Keratinocyte (primary cell): Measurements from ENCODE around the gene ZBTB4.

Experiments used
- EZH2 ChIP-seq: IDR thresholded peaks from one replicate; pipeline ENCODE4 v1.6.1; 2012; ENCODE audit warnings: inconsistent platforms, mild to moderate bottlenecking, low read length, moderate library complexity
- TF ChIP-seq, protein P1 (sequence below), 3 experiments: IDR thresholded peaks in 1 of 3; conservative IDR thresholded peaks in 1 of 3; optimal IDR thresholded peaks in 1 of 3; 2 replicates in 2 of 3; 3 replicates in 1 of 3; pipeline versions ENCODE3 to v1.5.1; 2011; ENCODE audit warnings: low read length in 3 of 3, mild to moderate bottlenecking in 3 of 3, moderate library complexity in 2 of 3, control low read depth in 1 of 3, inconsistent platforms in 1 of 3; ENCODE audit not compliant: insufficient read depth in 2 of 3; ENCODE audit errors: extremely low read depth in 1 of 3

DNA sequence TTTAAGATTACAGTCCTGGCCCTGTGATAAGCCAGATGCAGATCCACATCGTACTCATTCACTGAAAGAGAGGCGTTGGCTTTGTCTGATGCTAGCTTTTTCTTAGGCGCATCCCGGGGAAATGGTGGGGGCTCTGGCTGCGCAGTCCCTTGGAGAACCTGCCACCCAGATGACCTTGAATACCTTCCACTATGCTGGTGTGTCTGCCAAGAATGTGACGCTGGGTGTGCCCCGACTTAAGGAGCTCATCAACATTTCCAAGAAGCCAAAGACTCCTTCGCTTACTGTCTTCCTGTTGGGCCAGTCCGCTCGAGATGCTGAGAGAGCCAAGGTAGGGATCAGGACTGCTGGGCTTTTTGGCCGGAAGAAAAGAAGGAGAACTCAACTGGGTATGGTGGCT, 28.7 kb upstream of the ZBTB4 start:
- TF ChIP-seq, protein P1, sequence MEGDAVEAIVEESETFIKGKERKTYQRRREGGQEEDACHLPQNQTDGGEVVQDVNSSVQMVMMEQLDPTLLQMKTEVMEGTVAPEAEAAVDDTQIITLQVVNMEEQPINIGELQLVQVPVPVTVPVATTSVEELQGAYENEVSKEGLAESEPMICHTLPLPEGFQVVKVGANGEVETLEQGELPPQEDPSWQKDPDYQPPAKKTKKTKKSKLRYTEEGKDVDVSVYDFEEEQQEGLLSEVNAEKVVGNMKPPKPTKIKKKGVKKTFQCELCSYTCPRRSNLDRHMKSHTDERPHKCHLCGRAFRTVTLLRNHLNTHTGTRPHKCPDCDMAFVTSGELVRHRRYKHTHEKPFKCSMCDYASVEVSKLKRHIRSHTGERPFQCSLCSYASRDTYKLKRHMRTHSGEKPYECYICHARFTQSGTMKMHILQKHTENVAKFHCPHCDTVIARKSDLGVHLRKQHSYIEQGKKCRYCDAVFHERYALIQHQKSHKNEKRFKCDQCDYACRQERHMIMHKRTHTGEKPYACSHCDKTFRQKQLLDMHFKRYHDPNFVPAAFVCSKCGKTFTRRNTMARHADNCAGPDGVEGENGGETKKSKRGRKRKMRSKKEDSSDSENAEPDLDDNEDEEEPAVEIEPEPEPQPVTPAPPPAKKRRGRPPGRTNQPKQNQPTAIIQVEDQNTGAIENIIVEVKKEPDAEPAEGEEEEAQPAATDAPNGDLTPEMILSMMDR (optimal IDR thresholded peaks at IDR 0.05 in 1 of 3, IDR thresholded peaks at IDR 0.05 in 1 of 3, conservative IDR thresholded peaks at IDR 0.05 in 1 of 3; ENCODE audit: extremely low read depth in 1 of 3, insufficient read depth in 2 of 3, low read length in 3 of 3), result no peak
- no peak for TF ChIP-seq EZH2
